ENCODE measurements around the gene SPANXA2.
"Not testable (repeated sequence)": the region's sequence is repeated elsewhere in the genome, so short reads cannot be mapped to it uniquely, and the experiment has no call there.

Gene SPANXA2, protein sequence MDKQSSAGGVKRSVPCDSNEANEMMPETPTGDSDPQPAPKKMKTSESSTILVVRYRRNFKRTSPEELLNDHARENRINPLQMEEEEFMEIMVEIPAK
- 0 reads per million in 9 experiments for total RNA-seq

DNA sequence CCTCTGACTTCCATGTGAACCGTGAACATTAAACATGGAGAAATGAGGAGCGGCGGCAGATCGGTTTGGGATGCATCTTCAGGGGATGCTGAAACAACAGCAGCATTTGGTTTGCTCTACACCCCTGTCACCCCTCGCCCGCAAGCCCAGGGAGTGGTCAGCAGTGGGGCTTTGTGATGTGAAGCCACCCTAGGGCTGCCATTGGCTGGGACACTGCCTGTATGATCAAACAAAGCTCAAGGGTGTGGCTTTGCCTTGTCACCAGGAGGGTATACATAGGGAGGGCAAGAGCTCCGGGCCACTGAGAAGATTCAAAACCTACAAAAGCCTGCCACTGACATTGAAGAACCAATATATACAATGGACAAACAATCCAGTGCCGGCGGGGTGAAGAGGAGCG, at the start of gene SPANXA2:
Gene SPANXA2 (plus strand): TSS at position 301 of the 400 bp plus-strand sequence. CDS start 60 bp downstream, at position 361.
- H3K27ac Mint-ChIP-seq; H3K4me3 Mint-ChIP-seq; ATAC-seq (replicated peaks); H3K36me3 Mint-ChIP-seq (ENCODE audit: insufficient read depth); DNase-seq; H3K27me3 Mint-ChIP-seq; H3K4me1 Mint-ChIP-seq (ENCODE audit: low read depth in 2 of 2); H3K9me3 Mint-ChIP-seq: not testable (repeated sequence)

DNA sequence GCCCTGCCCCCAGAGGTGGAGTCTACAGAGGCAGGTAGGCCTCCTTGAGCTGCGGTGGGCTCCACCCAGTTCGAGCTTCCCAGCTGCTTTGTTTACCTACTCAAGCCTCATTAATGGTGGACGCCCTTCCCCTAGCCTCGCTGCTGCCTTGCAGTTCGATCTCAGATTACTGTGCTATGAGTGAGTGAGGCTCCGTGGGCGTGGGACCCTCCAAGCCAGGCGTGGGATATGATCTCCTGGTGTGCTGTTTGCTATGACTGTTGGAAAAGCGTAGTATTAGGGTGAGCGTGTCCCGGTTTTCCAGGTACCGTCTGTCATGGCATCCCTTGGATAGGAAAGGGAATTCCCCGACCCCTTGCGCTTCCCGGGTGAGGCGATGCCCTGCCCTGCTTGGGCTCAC, 47.0 kb upstream of the SPANXA2 start:
- not testable (repeated sequence) for H3K27ac Mint-ChIP-seq; ATAC-seq (replicated peaks); H3K27me3 Mint-ChIP-seq; H3K4me3 Mint-ChIP-seq; H3K4me1 Mint-ChIP-seq (ENCODE audit: low read depth in 2 of 2); DNase-seq; H3K36me3 Mint-ChIP-seq (ENCODE audit: insufficient read depth); H3K9me3 Mint-ChIP-seq

DNA sequence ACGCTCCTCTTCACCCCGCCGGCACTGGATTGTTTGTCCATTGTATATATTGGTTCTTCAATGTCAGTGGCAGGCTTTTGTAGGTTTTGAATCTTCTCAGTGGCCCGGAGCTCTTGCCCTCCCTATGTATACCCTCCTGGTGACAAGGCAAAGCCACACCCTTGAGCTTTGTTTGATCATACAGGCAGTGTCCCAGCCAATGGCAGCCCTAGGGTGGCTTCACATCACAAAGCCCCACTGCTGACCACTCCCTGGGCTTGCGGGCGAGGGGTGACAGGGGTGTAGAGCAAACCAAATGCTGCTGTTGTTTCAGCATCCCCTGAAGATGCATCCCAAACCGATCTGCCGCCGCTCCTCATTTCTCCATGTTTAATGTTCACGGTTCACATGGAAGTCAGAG, 4.9 kb upstream of the SPANXA2 start, which contains the start of gene SPANXA1:
Gene SPANXA1 (minus strand): TSS at position 101 of the 400 bp plus-strand sequence. CDS start 60 bp downstream, at position 41.
- H3K4me3 Mint-ChIP-seq; ATAC-seq (replicated peaks); DNase-seq; H3K27ac Mint-ChIP-seq; H3K27me3 Mint-ChIP-seq; H3K36me3 Mint-ChIP-seq (ENCODE audit: insufficient read depth); H3K4me1 Mint-ChIP-seq (ENCODE audit: low read depth in 2 of 2); H3K9me3 Mint-ChIP-seq: not testable (repeated sequence)

DNA sequence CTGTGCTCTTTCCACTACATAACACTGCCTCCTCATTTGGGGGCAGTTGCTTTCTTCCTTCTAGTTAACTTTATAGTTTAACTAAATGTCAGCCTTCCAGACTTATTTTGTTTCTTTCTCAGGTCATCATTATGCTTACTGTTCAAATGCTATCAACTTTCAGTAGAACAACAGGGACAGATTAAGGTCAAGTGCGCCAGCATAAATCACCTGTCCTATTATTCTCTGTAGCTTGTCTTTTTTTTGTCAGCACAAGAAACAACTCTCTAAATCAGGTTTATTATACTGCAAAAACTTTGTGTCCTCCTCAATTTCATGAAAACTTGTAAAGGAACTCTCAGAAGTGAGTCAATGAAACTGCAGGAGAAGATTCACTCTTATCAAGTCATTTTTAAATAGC, 19.6 kb downstream of the SPANXA2 start:
- H3K4me3 Mint-ChIP-seq: no peak overlapping the region
- no peaks in the 10 kb centered on the region for H3K4me1 Mint-ChIP-seq (ENCODE audit: low read depth in 2 of 2)
- H3K27ac Mint-ChIP-seq: no peak overlapping the region
- H3K27me3 Mint-ChIP-seq: no peaks in the 10 kb centered on the region
- DNase-seq: no peak
- ATAC-seq (replicated peaks): no peak
- H3K36me3 Mint-ChIP-seq (ENCODE audit: insufficient read depth): no peaks in the 10 kb centered on the region
- H3K9me3 Mint-ChIP-seq: peaks cover 2 to 15% of the 10 kb centered on the region in 2 donors

DNA sequence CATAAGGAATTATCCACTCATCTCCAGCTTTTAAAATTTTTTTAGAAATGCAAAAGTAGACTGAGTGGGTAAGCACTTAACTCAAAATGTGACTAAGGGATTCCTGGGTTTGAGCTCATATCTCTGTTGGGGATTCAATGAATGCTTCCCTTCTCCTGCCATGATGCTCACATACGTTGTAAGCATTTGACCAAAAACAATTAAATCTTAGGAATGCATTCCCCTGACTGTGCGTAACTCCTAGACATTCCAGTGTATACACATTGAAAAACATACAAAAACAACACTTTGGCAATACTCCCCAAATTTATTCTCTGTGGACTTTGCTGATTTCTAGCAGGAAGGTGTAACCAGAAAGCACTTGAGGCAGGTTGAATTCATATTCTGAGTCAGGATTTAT, 29.8 kb downstream of the SPANXA2 start:
- no peaks in the 10 kb centered on the region for H3K36me3 Mint-ChIP-seq (ENCODE audit: insufficient read depth)
- peaks cover 0 to 5% of the 10 kb centered on the region in 2 donors for H3K9me3 Mint-ChIP-seq
- no peaks in the 10 kb centered on the region for H3K27me3 Mint-ChIP-seq
- DNase-seq (no peak), ATAC-seq (replicated peaks) (no peak)
- H3K4me1 Mint-ChIP-seq (ENCODE audit: low read depth in 2 of 2): no peaks in the 10 kb centered on the region
- H3K27ac Mint-ChIP-seq: no peak overlapping the region
- H3K4me3 Mint-ChIP-seq: no peak overlapping the region

DNA sequence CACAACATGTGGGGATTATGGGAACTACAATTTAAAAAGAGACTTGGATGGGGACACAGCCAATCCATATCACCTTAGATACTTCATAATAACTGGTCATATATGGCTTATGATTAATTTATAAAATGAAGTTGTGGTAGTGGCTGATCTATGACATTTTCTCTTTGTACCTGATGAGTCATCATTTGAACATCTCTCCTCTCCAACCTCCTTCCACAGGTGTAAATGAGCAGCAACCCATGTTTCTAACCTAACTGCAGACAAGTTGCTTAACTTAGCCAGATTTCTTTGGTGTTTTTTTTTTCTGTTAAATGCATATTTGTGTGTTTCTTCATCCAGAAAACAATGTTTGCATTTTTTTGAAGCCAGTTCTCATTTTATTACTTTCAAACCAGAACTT, 42.6 kb downstream of the SPANXA2 start:
- ATAC-seq (replicated peaks) (no peak), DNase-seq (no peak)
- Mint-ChIP-seq H3K9me3 (no peaks in the 10 kb centered on the region), H3K27me3 (no peaks in the 10 kb centered on the region), H3K4me3 (no peak overlapping the region), H3K4me1 (ENCODE audit: low read depth in 2 of 2) (no peaks in the 10 kb centered on the region), H3K27ac (no peak overlapping the region), H3K36me3 (ENCODE audit: insufficient read depth) (no peaks in the 10 kb centered on the region)

DNA sequence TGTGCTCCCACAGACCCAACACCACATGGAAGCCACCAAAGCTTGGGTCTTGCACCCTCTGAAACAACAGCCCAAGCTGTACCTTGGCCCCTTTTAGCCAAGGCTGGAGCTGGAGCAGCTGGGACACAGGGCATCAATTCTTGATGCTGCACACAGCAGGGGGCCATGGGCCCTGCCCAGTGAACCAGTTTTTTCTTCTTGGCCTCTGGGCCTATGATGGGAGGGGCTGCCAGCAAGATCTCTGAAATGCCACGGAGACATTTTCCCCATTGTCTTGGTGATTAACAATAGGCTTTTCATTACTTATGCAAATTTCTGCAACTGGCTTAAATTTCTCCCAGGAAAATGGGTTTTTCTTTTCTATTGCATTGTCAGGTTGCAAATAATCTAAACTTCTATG, 49.0 kb downstream of the SPANXA2 start:
- Mint-ChIP-seq H3K9me3 (no peaks in the 10 kb centered on the region), H3K36me3 (ENCODE audit: insufficient read depth) (no peaks in the 10 kb centered on the region), H3K27me3 (no peaks in the 10 kb centered on the region), H3K4me1 (ENCODE audit: low read depth in 2 of 2) (no peaks in the 10 kb centered on the region), H3K27ac (no peak overlapping the region), H3K4me3 (no peak overlapping the region)
- ATAC-seq (replicated peaks) (no peak), DNase-seq (no peak)

Measured in effector memory CD8-positive, alpha-beta T cell (primary cell).